K562 (cell line): ENCODE data around the gene TBATA. TPM values are rescaled to one million over a fixed set of nuclear protein-coding genes. Genes with fewer than 3 reads are reported as not detected.
A peak's percentile ranks its signal among the peaks of the same experiment; 100 is the strongest.

Experiments used
- ATAC-seq: fragments of 200-7000 bp; cut with Tn5 transposase; 3 replicates; pipeline ENCODE4 v1.9.1; 2020; ENCODE audit warnings: moderate library complexity
- BruUV-seq: library from RNA; stranded (reverse); fragments of 400-500 nt; replicated peaks from 2 replicates; lab custom pipeline; 2021; lab: Mats Ljungman, UMichigan
- CTCF ChIA-PET: fragments of 300-600 bp; formaldehyde crosslinking; extraction: SDS; loops from one replicate; lab custom pipeline; 2021; ENCODE audit warnings: low intra/inter-chr PET ratio; lab: Yijun Ruan, JAX
- POLR2A ChIA-PET: fragments of 300-600, 350-650 bp; sonication (Branson Sonifier 250); formaldehyde crosslinking; extraction: SDS; loops from one replicate; lab custom pipeline; 2021; ENCODE audit warnings: antibody characterized with exemption, inconsistent platforms; lab: Yijun Ruan, JAX
- DNase-seq, 4 experiments: peaks; one replicate each; pipeline versions ENCODE4 v3.0.0 to v3.0.0-alpha.2; 2011 to 2018; ENCODE audit warnings: low spot score in 3 of 4, mixed read lengths in 3 of 4; ENCODE audit errors: extremely low read depth in 1 of 4
- FAIRE-seq: peaks from 2 replicates; lab custom pipeline; 2011; peaks lifted over from hg19 to GRCh38; lab: Jason Lieb, UNC
- H2AFZ ChIP-seq: 2 replicates; pipeline ENCODE4 v1.6.0; 2011; ENCODE audit warnings: low read depth, low read length, control low read depth, inconsistent platforms
- H3K27ac ChIP-seq: fragments of 200-600 bp; 3 replicates; pipeline ENCODE4 v1.8.0; 2011; ENCODE audit warnings: low read depth, mild to moderate bottlenecking, control low read depth, inconsistent platforms, low read length, moderate library complexity, mixed read lengths; ENCODE audit errors: extremely low read depth
- H3K27me3 ChIP-seq, 2 experiments: fragments of 300-600 bp in 1 of 2; 2 replicates in 1 of 2; 3 replicates in 1 of 2; pipeline versions ENCODE4 v1.6.0 to v1.8.0; 2011; ENCODE audit warnings: inconsistent platforms in 2 of 2, low read length in 2 of 2, mild to moderate bottlenecking in 1 of 2, mixed read lengths in 1 of 2, moderate library complexity in 1 of 2; ENCODE audit not compliant: control insufficient read depth in 2 of 2, insufficient read depth in 2 of 2
- H3K36me3 ChIP-seq: fragments of 300-600 bp; 3 replicates; pipeline ENCODE4 v1.8.0; 2011; ENCODE audit warnings: mild to moderate bottlenecking, low read length, inconsistent platforms; ENCODE audit not compliant: control insufficient read depth, insufficient read depth
- H3K4me1 ChIP-seq, 2 experiments: fragments of 200-600 bp in 1 of 2; replicated peaks in 1 of 2; 2 replicates in 1 of 2; 3 replicates in 1 of 2; pipeline versions ENCODE4 v1.5.1 to v1.8.0; 2011; ENCODE audit warnings: inconsistent platforms in 2 of 2, low read length in 2 of 2, mild to moderate bottlenecking in 1 of 2, mixed read lengths in 1 of 2, moderate library complexity in 1 of 2; ENCODE audit not compliant: control insufficient read depth in 2 of 2, insufficient read depth in 2 of 2
- H3K4me2 ChIP-seq: 2 replicates; pipeline ENCODE4 v1.6.1; 2011; ENCODE audit warnings: low read length, control low read depth, inconsistent platforms, mixed read lengths; ENCODE audit not compliant: insufficient read depth
- H3K4me3 ChIP-seq: fragments of 200-600 bp; sonication (generic), shearing (Covaris generic); 2 replicates; pipeline ENCODE4 v1.5.1; 2016; ENCODE audit warnings: control low read depth, inconsistent platforms
- H3K79me2 ChIP-seq: fragments of 200-600 bp; 3 replicates; pipeline ENCODE4 v1.8.0; 2011; ENCODE audit warnings: low read length, inconsistent platforms; ENCODE audit not compliant: control insufficient read depth, insufficient read depth
- H3K9ac ChIP-seq, 2 experiments: 2 replicates each; pipeline versions ENCODE4 v1.6.0 to v1.6.1; 2011; ENCODE audit warnings: low read depth in 2 of 2, low read length in 2 of 2, control low read depth in 1 of 2, inconsistent platforms in 1 of 2, mild to moderate bottlenecking in 1 of 2, mixed read lengths in 1 of 2; ENCODE audit not compliant: insufficient read depth in 1 of 2
- H3K9me1 ChIP-seq: one replicate; pipeline ENCODE4 v1.6.0; 2011; ENCODE audit warnings: inconsistent platforms, mild to moderate bottlenecking, low read length, moderate library complexity; ENCODE audit not compliant: control insufficient read depth, insufficient read depth
- H3K9me3 ChIP-seq: replicated peaks from 2 replicates; pipeline ENCODE4 v1.5.1; 2011; ENCODE audit warnings: low read depth, low read length, inconsistent platforms; ENCODE audit not compliant: control insufficient read depth, insufficient read depth
- H4K20me1 ChIP-seq: replicated peaks from 2 replicates; pipeline ENCODE4 v1.6.1; 2011; ENCODE audit warnings: low read length, inconsistent platforms, mixed read lengths; ENCODE audit not compliant: control insufficient read depth, insufficient read depth
- BRD9 ChIP-seq: fragments of 450-650 bp; IDR thresholded peaks from 2 replicates; pipeline ENCODE4 v1.6.1; 2018; ENCODE audit warnings: low read depth; ENCODE audit not compliant: partially characterized antibody
- CHD2 ChIP-seq: IDR thresholded peaks from 2 replicates; pipeline ENCODE4 v1.6.1; 2011; ENCODE audit warnings: low read depth, low read length
- NCOR1 ChIP-seq: fragments of 450-650 bp; IDR thresholded peaks from 2 replicates; pipeline ENCODE4 v1.6.1; 2016; ENCODE audit warnings: mild to moderate bottlenecking, moderate library complexity
- ZNF134 ChIP-seq: fragments of 250-450 bp; sonication (Bioruptor Pico); conservative IDR thresholded peaks from 2 replicates; pipeline ENCODE4 v1.4.0; 2020
- ZNF668 ChIP-seq: fragments of 250-450 bp; sonication (Bioruptor Pico); IDR thresholded peaks from 2 replicates; pipeline ENCODE4 v1.8.0; 2022; ENCODE audit warnings: mild to moderate bottlenecking, inconsistent platforms
- WGBS: fragments of 100-300 bp; shearing (Covaris generic); methylation state at CpG from one replicate; pipeline ENCODE4 v1.1.6; 2016; ENCODE audit warnings: low coverage, mixed read lengths; ENCODE audit not compliant: insufficient coverage; ENCODE audit errors: missing lambda C conversion rate; 5-methylcytosine and 5-hydroxymethylcytosine counted together
- in situ Hi-C: fragments of 300-500 bp; cut with MboI; formaldehyde crosslinking; loops from 4 replicates; pipeline ENCODE4 v1.15.0; 2018; ENCODE audit warnings: inconsistent platforms, mixed read lengths
- intact Hi-C: fragments of 100-400 bp; cut with micrococcal nuclease; formaldehyde crosslinking; loops from 2 replicates; pipeline ENCODE4 v1.14.2; 2022
- polyA plus RNA-seq, 8 experiments: library from polyadenylated mRNA; depleted of rRNA in 4 of 8; stranded (reverse) in 5 of 8; unstranded in 3 of 8; fragments of >200 nt; fragmentation: Nextera tagmentation in 2 of 8; fragmentation: Illumina TruSeq in 1 of 8; extraction: Ambion mirVana in 2 of 8; extraction: Trizol in 1 of 8; gene quantifications; 2 replicates each; pipeline versions ENCODE4 v1.2.1 to v1.2.3, GENCODE V29; 2011 to 2014; ENCODE audit warnings: inconsistent platforms in 1 of 8, missing spikeins in 1 of 8
- total RNA-seq, 7 experiments: library from RNA; depleted of rRNA in 6 of 7; stranded (reverse); fragments of >200 nt in 6 of 7; fragmentation: Illumina TruSeq in 2 of 7; extraction: Trizol in 2 of 7; gene quantifications; 2 replicates each; pipeline versions ENCODE4 v1.2.1 to v1.2.3, GENCODE V29; 2011 to 2021; ENCODE audit warnings: low replicate concordance in 1 of 7
- TF ChIP-seq, protein P1 (sequence below): fragments of 250-450 bp; sonication (Bioruptor Pico); IDR thresholded peaks from 2 replicates; pipeline ENCODE4 v1.4.0; 2020; ENCODE audit warnings: mild to moderate bottlenecking, moderate library complexity
- TF ChIP-seq, protein P2 (sequence below), 2 experiments: IDR thresholded peaks; 2 replicates each; pipeline ENCODE4 v1.6.1; 2011; ENCODE audit warnings: borderline replicate concordance in 1 of 2, control low read depth in 1 of 2, low read depth in 1 of 2, low read length in 1 of 2, mild to moderate bottlenecking in 1 of 2, mixed read lengths in 1 of 2, moderate library complexity in 1 of 2; ENCODE audit not compliant: insufficient read depth in 1 of 2, insufficient read length in 1 of 2, poor library complexity in 1 of 2, severe bottlenecking in 1 of 2; ENCODE audit errors: extremely low read depth in 1 of 2
- TF ChIP-seq, protein P3 (sequence below): fragments of 200-800 bp; sonication (Bioruptor generic); IDR thresholded peaks from 2 replicates; pipeline ENCODE4 v1.6.1; 2016; ENCODE audit warnings: missing genetic modification characterization, missing compliant biosample characterization
- TF ChIP-seq, protein P4 (sequence below): fragments of 250-450 bp; sonication (Bioruptor Pico); IDR thresholded peaks from 2 replicates; pipeline ENCODE4 v1.8.0; 2022; ENCODE audit warnings: inconsistent platforms, mild to moderate bottlenecking, moderate library complexity, borderline replicate concordance

The TBATA gene
- total and polyA plus RNA-seq, 9 of the 15 experiments (the other 6 are each of a cell fraction or from before 2014, with no cell fraction given): not detected

DNA sequence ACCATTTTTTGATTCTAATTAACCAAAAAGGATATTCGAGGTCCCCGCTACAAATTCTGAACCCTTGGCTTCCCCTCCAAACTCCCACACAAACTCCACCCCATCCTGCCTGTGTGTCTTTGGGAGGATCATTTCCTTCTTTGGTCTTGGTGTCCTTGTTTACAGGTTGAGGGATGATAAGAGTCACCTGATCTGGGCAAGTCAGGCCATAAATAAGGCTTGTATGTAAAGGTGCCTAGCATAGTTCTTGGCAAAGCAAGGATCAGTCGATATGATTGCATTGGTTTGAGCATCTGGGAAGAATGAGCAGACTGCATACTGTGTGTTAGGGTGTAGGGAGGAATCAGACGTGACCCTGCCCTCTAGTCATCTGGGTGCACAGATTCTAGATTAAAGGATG, 28.9 kb upstream of the TBATA start:
- WGBS: 6% methylated on average over 4 of the region's 4 CpGs
- H3K4me3 ChIP-seq: no peak overlapping the region
- TF ChIP-seq BRD9 (no peak), NCOR1 (no peak), ZNF668 (CRISPR knock-in tag) (no peak), ZNF134 (CRISPR knock-in tag) (0 out of 2 replicates have a peak, but pooled peaks have one; percentile 6), CHD2 (no peak)
- TF ChIP-seq, protein P1, sequence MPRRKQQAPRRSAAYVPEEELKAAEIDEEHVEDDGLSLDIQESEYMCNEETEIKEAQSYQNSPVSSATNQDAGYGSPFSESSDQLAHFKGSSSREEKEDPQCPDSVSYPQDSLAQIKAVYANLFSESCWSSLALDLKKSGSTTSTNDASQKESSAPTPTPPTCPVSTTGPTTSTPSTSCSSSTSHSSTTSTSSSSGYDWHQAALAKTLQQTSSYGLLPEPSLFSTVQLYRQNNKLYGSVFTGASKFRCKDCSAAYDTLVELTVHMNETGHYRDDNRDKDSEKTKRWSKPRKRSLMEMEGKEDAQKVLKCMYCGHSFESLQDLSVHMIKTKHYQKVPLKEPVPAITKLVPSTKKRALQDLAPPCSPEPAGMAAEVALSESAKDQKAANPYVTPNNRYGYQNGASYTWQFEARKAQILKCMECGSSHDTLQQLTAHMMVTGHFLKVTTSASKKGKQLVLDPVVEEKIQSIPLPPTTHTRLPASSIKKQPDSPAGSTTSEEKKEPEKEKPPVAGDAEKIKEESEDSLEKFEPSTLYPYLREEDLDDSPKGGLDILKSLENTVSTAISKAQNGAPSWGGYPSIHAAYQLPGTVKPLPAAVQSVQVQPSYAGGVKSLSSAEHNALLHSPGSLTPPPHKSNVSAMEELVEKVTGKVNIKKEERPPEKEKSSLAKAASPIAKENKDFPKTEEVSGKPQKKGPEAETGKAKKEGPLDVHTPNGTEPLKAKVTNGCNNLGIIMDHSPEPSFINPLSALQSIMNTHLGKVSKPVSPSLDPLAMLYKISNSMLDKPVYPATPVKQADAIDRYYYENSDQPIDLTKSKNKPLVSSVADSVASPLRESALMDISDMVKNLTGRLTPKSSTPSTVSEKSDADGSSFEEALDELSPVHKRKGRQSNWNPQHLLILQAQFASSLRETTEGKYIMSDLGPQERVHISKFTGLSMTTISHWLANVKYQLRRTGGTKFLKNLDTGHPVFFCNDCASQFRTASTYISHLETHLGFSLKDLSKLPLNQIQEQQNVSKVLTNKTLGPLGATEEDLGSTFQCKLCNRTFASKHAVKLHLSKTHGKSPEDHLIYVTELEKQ (CRISPR knock-in tag): no peak
- TF ChIP-seq, protein P2, sequence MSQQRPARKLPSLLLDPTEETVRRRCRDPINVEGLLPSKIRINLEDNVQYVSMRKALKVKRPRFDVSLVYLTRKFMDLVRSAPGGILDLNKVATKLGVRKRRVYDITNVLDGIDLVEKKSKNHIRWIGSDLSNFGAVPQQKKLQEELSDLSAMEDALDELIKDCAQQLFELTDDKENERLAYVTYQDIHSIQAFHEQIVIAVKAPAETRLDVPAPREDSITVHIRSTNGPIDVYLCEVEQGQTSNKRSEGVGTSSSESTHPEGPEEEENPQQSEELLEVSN (IDR thresholded peaks at IDR 0.05; ENCODE audit: borderline replicate concordance in 1 of 2, extremely low read depth in 1 of 2, insufficient read depth in 1 of 2, insufficient read length in 1 of 2, low read depth in 1 of 2, low read length in 1 of 2, poor library complexity in 1 of 2, severe bottlenecking in 1 of 2): no peak
- TF ChIP-seq, protein P3, sequence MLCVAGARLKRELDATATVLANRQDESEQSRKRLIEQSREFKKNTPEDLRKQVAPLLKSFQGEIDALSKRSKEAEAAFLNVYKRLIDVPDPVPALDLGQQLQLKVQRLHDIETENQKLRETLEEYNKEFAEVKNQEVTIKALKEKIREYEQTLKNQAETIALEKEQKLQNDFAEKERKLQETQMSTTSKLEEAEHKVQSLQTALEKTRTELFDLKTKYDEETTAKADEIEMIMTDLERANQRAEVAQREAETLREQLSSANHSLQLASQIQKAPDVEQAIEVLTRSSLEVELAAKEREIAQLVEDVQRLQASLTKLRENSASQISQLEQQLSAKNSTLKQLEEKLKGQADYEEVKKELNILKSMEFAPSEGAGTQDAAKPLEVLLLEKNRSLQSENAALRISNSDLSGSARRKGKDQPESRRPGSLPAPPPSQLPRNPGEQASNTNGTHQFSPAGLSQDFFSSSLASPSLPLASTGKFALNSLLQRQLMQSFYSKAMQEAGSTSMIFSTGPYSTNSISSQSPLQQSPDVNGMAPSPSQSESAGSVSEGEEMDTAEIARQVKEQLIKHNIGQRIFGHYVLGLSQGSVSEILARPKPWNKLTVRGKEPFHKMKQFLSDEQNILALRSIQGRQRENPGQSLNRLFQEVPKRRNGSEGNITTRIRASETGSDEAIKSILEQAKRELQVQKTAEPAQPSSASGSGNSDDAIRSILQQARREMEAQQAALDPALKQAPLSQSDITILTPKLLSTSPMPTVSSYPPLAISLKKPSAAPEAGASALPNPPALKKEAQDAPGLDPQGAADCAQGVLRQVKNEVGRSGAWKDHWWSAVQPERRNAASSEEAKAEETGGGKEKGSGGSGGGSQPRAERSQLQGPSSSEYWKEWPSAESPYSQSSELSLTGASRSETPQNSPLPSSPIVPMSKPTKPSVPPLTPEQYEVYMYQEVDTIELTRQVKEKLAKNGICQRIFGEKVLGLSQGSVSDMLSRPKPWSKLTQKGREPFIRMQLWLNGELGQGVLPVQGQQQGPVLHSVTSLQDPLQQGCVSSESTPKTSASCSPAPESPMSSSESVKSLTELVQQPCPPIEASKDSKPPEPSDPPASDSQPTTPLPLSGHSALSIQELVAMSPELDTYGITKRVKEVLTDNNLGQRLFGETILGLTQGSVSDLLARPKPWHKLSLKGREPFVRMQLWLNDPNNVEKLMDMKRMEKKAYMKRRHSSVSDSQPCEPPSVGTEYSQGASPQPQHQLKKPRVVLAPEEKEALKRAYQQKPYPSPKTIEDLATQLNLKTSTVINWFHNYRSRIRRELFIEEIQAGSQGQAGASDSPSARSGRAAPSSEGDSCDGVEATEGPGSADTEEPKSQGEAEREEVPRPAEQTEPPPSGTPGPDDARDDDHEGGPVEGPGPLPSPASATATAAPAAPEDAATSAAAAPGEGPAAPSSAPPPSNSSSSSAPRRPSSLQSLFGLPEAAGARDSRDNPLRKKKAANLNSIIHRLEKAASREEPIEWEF: 0 out of 2 replicates have a peak, but pooled peaks have one; percentile 24
- TF ChIP-seq, protein P4, sequence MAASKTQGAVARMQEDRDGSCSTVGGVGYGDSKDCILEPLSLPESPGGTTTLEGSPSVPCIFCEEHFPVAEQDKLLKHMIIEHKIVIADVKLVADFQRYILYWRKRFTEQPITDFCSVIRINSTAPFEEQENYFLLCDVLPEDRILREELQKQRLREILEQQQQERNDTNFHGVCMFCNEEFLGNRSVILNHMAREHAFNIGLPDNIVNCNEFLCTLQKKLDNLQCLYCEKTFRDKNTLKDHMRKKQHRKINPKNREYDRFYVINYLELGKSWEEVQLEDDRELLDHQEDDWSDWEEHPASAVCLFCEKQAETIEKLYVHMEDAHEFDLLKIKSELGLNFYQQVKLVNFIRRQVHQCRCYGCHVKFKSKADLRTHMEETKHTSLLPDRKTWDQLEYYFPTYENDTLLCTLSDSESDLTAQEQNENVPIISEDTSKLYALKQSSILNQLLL (CRISPR knock-in tag): no peak

More for the DNA sequence above, 28.9 kb upstream of the TBATA start:
- BruUV-seq: no TSS peak
- in situ Hi-C loops: loop anchor here (10.0 kb wide), 1 partner anchor 71 kb away; the partner anchor contains the start of gene PCBD1
- peak overlapping the region; percentile 12; the same call in 1 of the 2 replicates for H2AFZ ChIP-seq
- H3K9me1 ChIP-seq: no peaks in the 10 kb centered on the region
- no peaks in the 10 kb centered on the region; a peak in 1 of 5 replicates for H3K27me3 ChIP-seq
- H3K36me3 ChIP-seq: peaks cover 2% of the 10 kb centered on the region; the same call in 1 of the 3 replicates
- H3K4me1 ChIP-seq: peaks cover 22 to 25% of the 10 kb centered on the region in 2 experiments
- H3K4me2 ChIP-seq: peak overlapping the region; percentile 3; the same call in 1 of the 2 replicates
- H3K79me2 ChIP-seq: 0 out of 3 replicates have a peak, but pooled peaks cover 2% of the 10 kb centered on the region
- H3K9ac ChIP-seq: no peak overlapping the region; a peak in 1 of 4 replicates
- intact Hi-C loops: no loop called here
- no peak for ATAC-seq
- H3K9me3 ChIP-seq: no peaks in the 10 kb centered on the region
- 0 out of 2 replicates have a peak, but pooled peaks cover 3% of the 10 kb centered on the region for H4K20me1 ChIP-seq
- ChIA-PET POLR2A (interaction anchor here (0.9 to 1.7 kb wide), 2 partner anchors 11 to 19 kb away, joined by 3 to 4 read pairs; no protein-coding TSS in a partner anchor), CTCF (interaction anchor here (1.0 to 4.2 kb wide), 3 partner anchors 27 to 66 kb away, joined by 3 to 27 read pairs (median 3); no protein-coding TSS in a partner anchor)
- peak in 1 of 4 experiments; percentile 16 for DNase-seq
- no peak overlapping the region for H3K27ac ChIP-seq
- FAIRE-seq: no peak
